Measurements from ENCODE around the gene POLR2J3.
"Not testable (repeated sequence)": the region's sequence is repeated elsewhere in the genome, so short reads cannot be mapped to it uniquely, and the experiment has no call there.

- TF ChIP-seq POLR2AphosphoS5, POLR2A, CTCF, EP300 (IDR thresholded peaks at IDR 0.05): not testable (repeated sequence)
Measured at GRCh38 chr7:102602317-102602716, 29.9 kb upstream of the POLR2J3 start.

Data from stomach (tissue), 4 donors.